Measurements from ENCODE around the gene ELAVL1. TPM values are rescaled to one million over a fixed set of nuclear protein-coding genes. Genes with fewer than 3 reads are reported as not detected.

Gene ELAVL1
- total RNA-seq, 1 donor from 2014 or later = 108 TPM

GRCh38 chr19:7994114-7994513 is 11.3 kb downstream of the ELAVL1 start:
- Histone ChIP-seq H2AFZ (replicated peaks) (no peak overlapping the region), H4K20me1 (ENCODE audit: low read depth) (peaks cover 100% of the 10 kb centered on the region), H3K9me3 (ENCODE audit: low read depth) (no peaks in the 10 kb centered on the region), H3K4me2 (no peak overlapping the region), H3F3A (ENCODE audit: low read depth) (peaks cover 11% of the 10 kb centered on the region), H3K4me3 (no peak overlapping the region), H3K4me1 (peaks cover 7% of the 10 kb centered on the region), H3K9ac (no peak overlapping the region), H3K27ac (no peak overlapping the region), H3K27me3 (no peaks in the 10 kb centered on the region), H3K79me2 (ENCODE audit: low read depth) (peaks cover 100% of the 10 kb centered on the region), H3K36me3 (peaks cover 3% of the 10 kb centered on the region)
- no peak for DNase-seq (ENCODE audit: low spot score)
- H3K36me3 Mint-ChIP-seq = peaks cover 21% of the 10 kb centered on the region
- no peak for TF ChIP-seq EZH2 (IDR thresholded peaks at IDR 0.05)
- no peak overlapping the region for H3K27ac Mint-ChIP-seq
- no peaks in the 10 kb centered on the region for H3K27me3 Mint-ChIP-seq (ENCODE audit: insufficient read depth, low read depth)
- H3K4me1 Mint-ChIP-seq = peaks cover 17% of the 10 kb centered on the region
- H3K9me3 Mint-ChIP-seq = no peaks in the 10 kb centered on the region
- no peak overlapping the region for H3K4me3 Mint-ChIP-seq

GRCh38 chr19:7993560-7993959 is 11.9 kb downstream of the ELAVL1 start:
- H3K4me3 Mint-ChIP-seq = no peak overlapping the region
- H3K4me3 ChIP-seq = no peak overlapping the region
- H3K36me3 Mint-ChIP-seq = peaks cover 25% of the 10 kb centered on the region
- DNase-seq (ENCODE audit: low spot score) = no peak
- H3K4me2 ChIP-seq = no peak overlapping the region
- TF ChIP-seq EZH2 (IDR thresholded peaks at IDR 0.05) (no peak), CTCF (IDR thresholded peaks at IDR 0.05) (no peak), EZH2phosphoT487 (IDR thresholded peaks at IDR 0.05) (no peak)
- peaks cover 17% of the 10 kb centered on the region for H3K4me1 Mint-ChIP-seq
- H3K27ac ChIP-seq = no peak overlapping the region
- H3F3A ChIP-seq (ENCODE audit: low read depth) = peaks cover 11% of the 10 kb centered on the region
- no peak overlapping the region for H3K9ac ChIP-seq
- no peaks in the 10 kb centered on the region for H3K9me3 Mint-ChIP-seq
- H3K36me3 ChIP-seq = peaks cover 3% of the 10 kb centered on the region
- H4K20me1 ChIP-seq (ENCODE audit: low read depth) = peaks cover 100% of the 10 kb centered on the region
- H3K27me3 ChIP-seq = no peaks in the 10 kb centered on the region
- H3K9me3 ChIP-seq (ENCODE audit: low read depth) = no peaks in the 10 kb centered on the region
- H3K79me2 ChIP-seq (ENCODE audit: low read depth) = peaks cover 100% of the 10 kb centered on the region
- no peaks in the 10 kb centered on the region for H3K27me3 Mint-ChIP-seq (ENCODE audit: insufficient read depth, low read depth)
- H3K4me1 ChIP-seq = peaks cover 7% of the 10 kb centered on the region
- H3K27ac Mint-ChIP-seq = no peak overlapping the region
- no peak overlapping the region for H2AFZ ChIP-seq (replicated peaks)

GRCh38 chr19:7992575-7992974 is 12.9 kb downstream of the ELAVL1 start:
- H3K9me3 Mint-ChIP-seq = no peaks in the 10 kb centered on the region
- H3K4me1 Mint-ChIP-seq = peaks cover 14% of the 10 kb centered on the region
- no peaks in the 10 kb centered on the region for H3K27me3 ChIP-seq
- peaks cover 7% of the 10 kb centered on the region for H3K4me1 ChIP-seq
- H3K27ac ChIP-seq = no peak overlapping the region
- H3K79me2 ChIP-seq (ENCODE audit: low read depth) = peaks cover 100% of the 10 kb centered on the region
- no peaks in the 10 kb centered on the region for H3K9me3 ChIP-seq (ENCODE audit: low read depth)
- TF ChIP-seq CTCF (IDR thresholded peaks at IDR 0.05) (no peak), EZH2phosphoT487 (IDR thresholded peaks at IDR 0.05) (no peak), EZH2 (IDR thresholded peaks at IDR 0.05) (no peak)
- no peak overlapping the region for H3K9ac ChIP-seq
- H3K4me3 Mint-ChIP-seq = no peak overlapping the region
- no peak for DNase-seq (ENCODE audit: low spot score)
- no peak overlapping the region for H2AFZ ChIP-seq (replicated peaks)
- H3F3A ChIP-seq (ENCODE audit: low read depth) = peaks cover 11% of the 10 kb centered on the region
- H3K36me3 ChIP-seq = peaks cover 3% of the 10 kb centered on the region
- H3K36me3 Mint-ChIP-seq = peaks cover 32% of the 10 kb centered on the region
- H4K20me1 ChIP-seq (ENCODE audit: low read depth) = peaks cover 100% of the 10 kb centered on the region
- no peak overlapping the region for H3K4me2 ChIP-seq
- no peak overlapping the region for H3K4me3 ChIP-seq
- no peak overlapping the region for H3K27ac Mint-ChIP-seq
- peaks cover 3% of the 10 kb centered on the region for H3K27me3 Mint-ChIP-seq (ENCODE audit: insufficient read depth, low read depth)

- H3K27ac Mint-ChIP-seq = no peak overlapping the region
- H3K4me3 Mint-ChIP-seq = no peak overlapping the region
- H3K79me2 ChIP-seq (ENCODE audit: low read depth) = peaks cover 98% of the 10 kb centered on the region
- no peaks in the 10 kb centered on the region for H3K9me3 Mint-ChIP-seq
- H3K4me1 Mint-ChIP-seq = peaks cover 6% of the 10 kb centered on the region
- no peak overlapping the region for H3K27ac ChIP-seq
- no peak overlapping the region for H3K4me2 ChIP-seq
- H3K9ac ChIP-seq = no peak overlapping the region
- no peaks in the 10 kb centered on the region for H3K27me3 ChIP-seq
- peaks cover 9% of the 10 kb centered on the region for H3K27me3 Mint-ChIP-seq (ENCODE audit: insufficient read depth, low read depth)
- no peaks in the 10 kb centered on the region for H3K4me1 ChIP-seq
- DNase-seq (ENCODE audit: low spot score) = no peak
- H3K4me3 ChIP-seq = no peak overlapping the region
- H3F3A ChIP-seq (ENCODE audit: low read depth) = no peaks in the 10 kb centered on the region
- H3K36me3 ChIP-seq = peaks cover 3% of the 10 kb centered on the region
- H3K36me3 Mint-ChIP-seq = peaks cover 32% of the 10 kb centered on the region
- H4K20me1 ChIP-seq (ENCODE audit: low read depth) = peaks cover 100% of the 10 kb centered on the region
- TF ChIP-seq EZH2phosphoT487 (IDR thresholded peaks at IDR 0.05) (no peak), EZH2 (IDR thresholded peaks at IDR 0.05) (no peak), CTCF (IDR thresholded peaks at IDR 0.05) (no peak)
- no peak overlapping the region for H2AFZ ChIP-seq (replicated peaks)
- H3K9me3 ChIP-seq (ENCODE audit: low read depth) = no peaks in the 10 kb centered on the region
Observed at GRCh38 chr19:7989071-7989575, 16.3 kb downstream of the ELAVL1 start.

All from neural progenitor cell (in vitro differentiated cells).